Breast epithelium (tissue), 4 donors: ENCODE data around the gene PLEKHO2. TPM values are rescaled to one million over a fixed set of nuclear protein-coding genes. Genes with fewer than 3 reads are reported as not detected.

Source experiments
- DNase-seq, 2 donors: peaks; one replicate each; pipeline ENCODE4 v3.0.0-alpha.2; 2019; ENCODE audit warnings: low spot score in 2 of 2
- H3K27ac ChIP-seq, 2 donors: fragments of 200-600 bp; sonication (generic) in 1 of 2; one replicate each; pipeline ENCODE4 v1.5.1; 2016 to 2019; ENCODE audit warnings: mild to moderate bottlenecking in 1 of 2
- H3K27me3 ChIP-seq, 2 donors: fragments of 200-600 bp; sonication (generic) in 1 of 2; one replicate each; pipeline versions ENCODE4 v1.5.1 to v1.6.0; 2017 to 2019; ENCODE audit warnings: control low read depth in 1 of 2, mild to moderate bottlenecking in 1 of 2
- H3K36me3 ChIP-seq: fragments of 200-600 bp; one replicate; pipeline ENCODE4 v1.5.1; 2019
- H3K4me1 ChIP-seq, 2 donors: fragments of 200-600 bp; sonication (generic); one replicate each; pipeline ENCODE4 v1.5.1; 2016 to 2019; ENCODE audit warnings: control low read depth in 1 of 2
- H3K4me3 ChIP-seq, 3 donors: fragments of 200-600 bp; sonication (generic); 1 replicate in 2 of 3; 2 replicates in 1 of 3; pipeline ENCODE4 v1.5.1; 2016 to 2019; ENCODE audit warnings: mild to moderate bottlenecking in 3 of 3, moderate library complexity in 2 of 3
- H3K9me3 ChIP-seq, 2 donors: fragments of 200-600 bp; sonication (generic) in 1 of 2; one replicate each; pipeline ENCODE4 v1.5.1; 2016 to 2019; ENCODE audit warnings: control low read depth in 1 of 2
- CTCF ChIP-seq, 3 donors: fragments of 450-650 bp; IDR thresholded peaks; one replicate each; pipeline ENCODE4 v1.5.1; 2016 to 2017; ENCODE audit warnings: antibody characterized with exemption in 3 of 3, mild to moderate bottlenecking in 3 of 3, moderate library complexity in 3 of 3
- POLR2A ChIP-seq: fragments of 450-650 bp; IDR thresholded peaks from one replicate; pipeline ENCODE4 v1.6.1; 2016; ENCODE audit warnings: antibody characterized with exemption, mild to moderate bottlenecking, moderate library complexity
- POLR2AphosphoS5 ChIP-seq, 3 donors: sonication (generic); formaldehyde crosslinking; IDR thresholded peaks; one replicate each; pipeline ENCODE4 v1.6.1; 2017; ENCODE audit warnings: antibody characterized with exemption in 3 of 3
- intact Hi-C: fragments of 100-400 bp; cut with DNase I; formaldehyde crosslinking; loops from one replicate; pipeline ENCODE4 v1.15.1; 2023; ENCODE audit warnings: low total_unique reads
- total RNA-seq, 3 donors: library from RNA; depleted of rRNA; stranded (reverse); fragments of >200 nt; gene quantifications; one replicate each; pipeline ENCODE4 v1.1.0, GENCODE V29; 2016

PLEKHO2 gene
- total RNA-seq, 3 donors from 2014 or later: 21.1 to 33.3 (median 26.5) TPM

- Histone ChIP-seq H3K4me3 (no peak overlapping the region), H3K27ac (peak overlapping the region in 1 of 2 donors; percentile 4), H3K9me3 (no peaks in the 10 kb centered on the region), H3K4me1 (peaks cover 0 to 14% of the 10 kb centered on the region in 2 donors), H3K27me3 (no peaks in the 10 kb centered on the region), H3K36me3 (no peaks in the 10 kb centered on the region)
- no peak for DNase-seq
- intact Hi-C loops: no loop called here
- TF ChIP-seq POLR2A (no peak), POLR2AphosphoS5 (IDR thresholded peaks at IDR 0.05) (no peak), CTCF (IDR thresholded peaks at IDR 0.05) (no peak)
These were observed 5.7 kb downstream of the PLEKHO2 start for GRCh38 chr15:64847448-64847847.

- DNase-seq: no peak
- H3K27ac ChIP-seq: peak overlapping the region in 1 of 2 donors; percentile 4
- intact Hi-C loops: no loop called here
- H3K4me1 ChIP-seq: peaks cover 0 to 14% of the 10 kb centered on the region in 2 donors
- TF ChIP-seq POLR2AphosphoS5 (IDR thresholded peaks at IDR 0.05) (no peak), POLR2A (no peak), CTCF (IDR thresholded peaks at IDR 0.05) (no peak)
- no peaks in the 10 kb centered on the region for H3K36me3 ChIP-seq
- no peaks in the 10 kb centered on the region for H3K9me3 ChIP-seq
- H3K4me3 ChIP-seq: no peak overlapping the region
- no peaks in the 10 kb centered on the region for H3K27me3 ChIP-seq
These were observed 6.4 kb downstream of the PLEKHO2 start for GRCh38 chr15:64847876-64848716.

- Histone ChIP-seq H3K27ac (peak overlapping the region; percentile 44 to 74), H3K27me3 (no peaks in the 10 kb centered on the region), H3K36me3 (no peaks in the 10 kb centered on the region), H3K4me3 (no peak overlapping the region), H3K4me1 (peaks cover 0 to 8% of the 10 kb centered on the region in 2 donors), H3K9me3 (no peaks in the 10 kb centered on the region)
- TF ChIP-seq POLR2AphosphoS5 (IDR thresholded peaks at IDR 0.05) (no peak), POLR2A (no peak)
- intact Hi-C loops: loop anchor here (1.0 kb wide), 1 partner anchor 23 kb away; no protein-coding TSS in a partner anchor
- DNase-seq: no peak
These were observed 9.2 kb downstream of the PLEKHO2 start for GRCh38 chr15:64850778-64851502.

GRCh38 chr15:64851503-64851840 lies 9.8 kb downstream of the PLEKHO2 start:
- Histone ChIP-seq H3K36me3 (no peaks in the 10 kb centered on the region), H3K4me3 (peak overlapping the region in 1 of 3 donors; percentile 19), H3K9me3 (no peaks in the 10 kb centered on the region), H3K27ac (peak overlapping the region; percentile 44 to 79), H3K27me3 (no peaks in the 10 kb centered on the region), H3K4me1 (peaks cover 0 to 8% of the 10 kb centered on the region in 2 donors)
- TF ChIP-seq POLR2A (no peak), POLR2AphosphoS5 (IDR thresholded peaks at IDR 0.05) (no peak), CTCF (IDR thresholded peaks at IDR 0.05) (no peak)
- no peak for DNase-seq
- intact Hi-C loops: no loop called here

GRCh38 chr15:64854041-64854440 lies 12.3 kb downstream of the PLEKHO2 start:
- Histone ChIP-seq H3K4me1 (peaks cover 0 to 14% of the 10 kb centered on the region in 2 donors), H3K9me3 (no peaks in the 10 kb centered on the region), H3K27me3 (no peaks in the 10 kb centered on the region), H3K4me3 (peak overlapping the region in 1 of 3 donors; percentile 5), H3K27ac (peak overlapping the region in 1 of 2 donors; percentile 68), H3K36me3 (no peaks in the 10 kb centered on the region)
- TF ChIP-seq POLR2AphosphoS5 (IDR thresholded peaks at IDR 0.05): no peak
- no peak for TF ChIP-seq CTCF (IDR thresholded peaks at IDR 0.05)
- TF ChIP-seq POLR2A: no peak
- DNase-seq: no peak
- intact Hi-C loops: no loop called here
